Glomerular visceral epithelial cell (primary cell): ENCODE results near the gene NR6A1.
A peak's percentile ranks its signal among the peaks of the same experiment; 100 is the strongest.
"Not testable (repeated sequence)": the region's sequence is repeated elsewhere in the genome, so short reads cannot be mapped to it uniquely, and the experiment has no call there.

Source experiments
- DNase-seq: peaks from one replicate; pipeline ENCODE4 v3.0.0-alpha.2; 2016; ENCODE audit errors: extremely low spot score

NR6A1 gene

DNA sequence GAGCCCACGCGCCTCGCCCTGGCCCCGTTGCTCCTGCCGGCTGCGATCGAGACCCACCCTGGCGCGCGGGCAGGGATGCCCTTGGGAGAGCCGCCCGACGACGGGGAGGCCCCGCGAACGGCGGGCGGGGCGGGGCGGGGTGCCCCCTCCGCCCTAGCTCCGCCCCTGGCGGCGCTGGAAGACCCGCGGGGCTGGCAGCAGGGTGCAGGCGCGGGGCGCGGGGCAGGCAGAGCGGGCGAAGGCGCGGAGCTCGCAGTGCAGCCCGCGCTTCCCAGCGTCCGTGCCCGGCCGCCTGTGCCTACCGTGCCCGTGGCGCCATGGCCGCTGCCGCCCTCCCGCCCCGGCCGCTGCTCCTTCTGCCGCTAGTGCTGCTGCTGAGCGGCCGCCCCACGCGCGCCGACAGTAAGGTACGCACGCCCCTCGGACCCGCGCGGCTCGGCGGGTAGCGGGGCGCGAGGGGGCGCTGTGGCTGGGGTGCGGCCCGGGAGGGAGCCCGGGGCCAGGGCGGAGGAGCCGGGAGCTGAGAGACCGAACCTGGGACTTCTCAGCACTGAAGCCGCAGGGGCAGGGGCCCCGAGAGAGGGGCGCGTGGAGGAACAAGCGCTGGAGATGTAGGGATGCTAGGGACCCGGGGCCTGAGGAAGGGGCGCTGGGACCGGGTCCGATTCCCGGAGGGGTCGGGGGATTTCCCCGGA is 6.0 kb upstream of the NR6A1 start, which contains the start of gene OLFML2A:
Gene OLFML2A (plus strand): TSS at position 180 of the 695 bp plus-strand sequence. CDS start 138 bp downstream, at position 318.
- peak; percentile 59 for DNase-seq

DNA sequence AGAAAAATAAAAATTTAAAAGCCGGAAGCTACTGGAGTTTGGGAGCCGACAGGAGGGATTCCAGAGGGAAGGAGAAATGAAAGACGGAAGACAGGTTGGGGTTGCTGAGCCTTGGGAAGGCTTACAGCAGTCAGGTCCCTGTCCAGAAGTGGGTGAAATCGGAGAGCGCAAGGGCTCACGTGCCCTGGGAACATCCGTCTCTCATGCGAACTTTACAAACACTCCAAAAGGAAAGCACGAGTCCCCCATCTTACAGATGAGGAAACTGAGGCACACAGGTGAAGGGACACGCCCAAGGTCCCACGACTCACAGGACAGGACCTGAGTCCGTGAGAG is 5.5 kb upstream of the NR6A1 start:
- no peak for DNase-seq

DNA sequence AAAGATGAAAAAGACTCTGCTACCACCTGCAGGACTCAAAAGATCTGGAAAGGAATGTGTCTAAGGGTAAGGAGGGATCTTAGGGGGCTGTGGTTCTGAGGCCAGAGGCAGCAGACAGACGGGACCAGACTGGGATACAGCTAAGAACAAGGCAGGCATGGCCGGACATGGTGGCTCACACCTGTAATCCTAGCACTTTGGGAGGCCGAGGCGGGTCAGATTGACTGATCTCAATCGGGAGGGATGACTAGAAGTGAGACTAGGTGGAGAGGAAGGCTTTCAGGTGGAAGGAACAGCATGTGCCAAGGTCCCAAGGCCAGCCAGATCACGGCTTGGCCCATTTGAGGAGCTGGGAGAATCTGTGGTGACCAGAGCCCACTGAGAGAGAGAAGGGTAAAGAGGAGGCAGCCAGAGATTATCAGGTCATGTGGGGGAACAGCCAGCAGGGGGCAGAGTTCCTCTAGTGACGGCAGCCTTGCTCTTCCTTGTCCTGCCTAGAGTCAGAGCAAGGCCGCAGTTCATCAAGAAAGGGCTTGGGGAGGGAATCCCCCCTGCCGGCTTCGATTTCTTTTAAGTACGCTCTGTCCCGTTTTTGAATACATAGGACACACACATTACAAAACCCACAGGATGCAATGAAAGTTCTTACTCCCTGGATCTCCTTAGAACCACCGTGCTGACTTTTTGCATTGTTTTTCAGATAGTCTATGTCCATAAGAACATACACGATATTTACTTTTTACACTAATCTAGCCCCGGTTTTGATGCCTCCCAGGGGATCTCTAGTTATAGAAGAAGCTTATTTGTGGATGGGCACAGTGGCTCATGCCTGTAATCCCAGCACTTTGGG is 3.2 kb upstream of the NR6A1 start:
- DNase-seq = peak; percentile 84

DNA sequence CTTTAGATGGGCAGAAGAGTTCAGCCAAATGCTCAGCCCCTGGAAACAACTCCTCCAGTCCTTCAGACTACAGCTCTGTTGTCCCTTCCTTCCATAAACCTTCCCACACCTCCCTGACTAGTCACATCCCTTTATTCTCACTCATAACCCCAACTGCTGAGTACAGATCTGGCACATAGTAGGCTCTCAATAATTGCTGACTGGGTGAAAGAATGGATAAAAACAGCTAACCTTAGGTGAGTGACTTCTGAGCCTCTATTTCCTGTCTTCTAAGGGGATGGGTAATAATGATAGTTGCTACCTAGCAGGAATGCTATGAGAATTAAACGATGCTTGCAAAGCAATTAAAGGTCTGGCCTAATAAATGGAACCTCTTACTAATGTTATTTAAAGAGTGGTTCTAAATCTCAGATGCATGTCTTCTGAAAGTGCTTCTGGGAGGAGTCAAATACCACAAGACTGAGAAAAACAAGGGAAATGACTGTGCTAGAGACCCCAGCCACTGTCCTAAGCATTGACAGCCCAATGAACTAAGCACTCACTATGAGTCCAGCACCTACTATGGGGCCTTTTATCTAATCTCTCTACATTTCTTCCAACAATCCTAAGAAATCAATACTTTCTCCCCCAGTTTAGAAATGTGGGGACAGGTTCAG is 2.5 kb upstream of the NR6A1 start:
- no peak for DNase-seq

DNA sequence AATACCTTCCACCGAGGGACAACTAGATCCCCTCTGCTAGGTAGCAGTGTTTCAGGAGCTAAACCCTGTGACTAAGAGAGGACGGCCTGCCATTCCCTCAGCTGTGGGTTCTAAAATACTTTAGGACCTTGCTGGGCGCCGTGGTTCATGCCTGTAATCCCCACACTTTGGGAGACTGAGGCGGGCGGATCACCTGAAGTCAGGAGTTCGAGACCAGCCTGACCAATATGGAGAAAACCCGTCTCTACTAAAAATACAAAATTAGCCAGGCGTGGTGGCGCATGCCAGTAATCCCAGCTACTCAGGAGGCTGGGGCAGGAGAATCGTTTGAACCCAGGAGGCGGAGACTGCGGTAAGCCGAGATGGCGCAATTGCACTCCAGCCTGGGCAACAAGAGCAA is 1.8 kb upstream of the NR6A1 start:
- DNase-seq = not testable (repeated sequence)

DNA sequence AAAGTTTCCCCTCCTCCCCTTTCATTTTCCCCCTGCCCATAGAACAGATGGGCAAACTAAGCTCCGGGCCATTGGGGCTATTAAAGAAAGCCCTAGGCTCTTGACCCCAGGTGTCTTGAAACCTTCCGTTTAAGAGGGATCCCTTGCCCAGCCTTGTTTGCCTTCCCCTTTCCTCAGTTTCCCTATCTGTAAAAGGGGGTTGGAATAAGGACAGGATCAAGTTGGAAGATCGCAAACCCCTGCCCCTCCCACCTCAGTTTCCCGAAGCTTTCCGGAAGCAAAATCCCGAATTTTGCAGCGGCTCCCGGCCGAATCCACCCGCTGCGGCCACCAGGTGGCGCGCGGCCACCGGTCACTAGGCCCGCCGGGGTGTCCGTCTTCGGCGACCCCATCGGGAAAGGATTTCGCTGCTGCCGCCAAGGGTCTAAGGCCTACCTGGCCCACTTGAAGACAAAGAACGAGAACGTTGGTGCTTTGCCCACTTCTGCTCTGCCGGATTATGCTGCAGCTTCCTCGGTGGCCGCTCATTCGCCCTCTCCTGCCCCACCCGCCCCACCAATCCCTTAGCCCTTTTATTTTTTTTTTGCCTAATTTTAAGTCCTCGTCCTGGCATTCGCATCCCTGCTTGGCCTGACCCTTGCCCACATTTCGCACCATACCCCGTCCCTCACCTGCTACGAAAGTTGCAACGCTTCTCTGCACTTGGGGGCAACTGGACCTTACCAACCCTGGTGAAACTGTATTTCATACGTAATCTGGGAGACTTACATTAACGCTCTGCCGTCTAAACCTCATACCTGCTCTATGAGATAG is 962 bp upstream of the NR6A1 start:
- DNase-seq = peak; percentile 83

DNA sequence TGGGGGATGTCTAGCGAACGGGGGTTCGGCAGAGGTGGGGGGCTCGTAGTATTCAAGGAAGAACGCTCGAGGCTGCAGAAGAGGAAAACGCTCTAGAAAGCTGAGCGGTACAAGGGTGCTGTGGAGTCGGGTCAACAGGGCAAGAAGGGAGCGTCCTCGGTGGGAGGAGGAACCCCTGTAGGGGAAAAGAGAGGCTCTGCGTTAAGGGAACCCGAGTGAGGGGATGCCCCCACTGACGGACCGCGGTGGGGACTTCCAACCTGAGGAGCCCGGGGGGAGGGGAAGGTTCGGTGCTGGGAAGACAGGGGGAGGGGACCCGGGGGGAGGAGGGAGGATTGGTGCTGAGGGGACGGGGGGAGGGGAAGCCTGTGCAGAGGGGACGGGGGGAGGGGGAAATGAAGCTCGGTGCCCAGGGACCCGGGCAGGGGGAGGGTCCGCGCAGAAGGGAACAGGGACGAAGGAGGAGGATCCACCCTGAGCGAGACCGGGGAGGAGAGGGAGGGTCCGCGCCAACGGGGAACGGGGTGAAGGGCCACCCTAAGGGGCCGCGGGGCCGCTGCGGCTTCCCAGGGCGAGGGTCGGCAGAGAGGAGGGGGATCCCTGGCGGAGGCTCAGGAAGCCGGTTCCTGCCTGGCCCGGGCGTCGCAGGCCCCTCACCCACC is 621 bp downstream of the NR6A1 start:
- no peak for DNase-seq

DNA sequence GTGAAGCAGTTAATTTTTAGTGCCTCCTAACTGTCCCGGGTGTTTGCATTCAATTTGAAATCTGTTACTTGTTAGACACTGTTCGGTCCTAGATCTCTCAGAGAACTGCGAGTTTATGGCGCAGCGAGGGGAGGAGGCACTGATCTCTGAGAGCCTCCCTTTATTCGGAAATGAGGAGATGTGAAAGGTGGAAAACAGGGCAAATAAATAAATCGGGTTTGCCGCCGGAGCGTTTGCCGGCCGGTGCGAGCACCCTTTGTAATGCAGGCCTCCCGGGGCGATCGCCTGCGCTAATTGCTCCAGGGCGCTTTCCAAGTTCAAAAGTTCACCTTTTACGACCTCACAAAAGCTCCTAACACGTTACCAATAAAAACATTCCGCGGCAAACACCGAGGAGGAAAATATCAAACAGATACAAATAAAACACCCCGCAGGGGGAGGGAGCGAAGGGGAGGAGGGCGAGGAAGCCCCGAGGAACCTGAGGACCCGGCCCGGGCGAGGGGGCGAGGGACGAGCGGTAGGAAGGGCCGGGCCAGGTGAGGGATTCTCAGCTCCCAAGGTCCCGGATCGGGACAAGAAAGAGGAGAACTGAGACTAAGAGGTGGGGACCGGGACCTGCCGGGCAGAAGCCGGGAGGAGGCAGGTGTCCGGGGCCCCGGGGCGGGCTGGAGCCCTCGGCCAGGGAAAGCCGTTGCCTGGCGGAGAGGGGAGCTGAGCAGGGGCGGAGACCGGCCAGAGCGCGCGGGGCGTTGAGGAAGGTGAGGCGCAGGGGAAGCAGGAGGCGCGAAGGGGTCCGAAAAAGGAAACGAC is 1.4 kb downstream of the NR6A1 start:
- peak; percentile 27 for DNase-seq

DNA sequence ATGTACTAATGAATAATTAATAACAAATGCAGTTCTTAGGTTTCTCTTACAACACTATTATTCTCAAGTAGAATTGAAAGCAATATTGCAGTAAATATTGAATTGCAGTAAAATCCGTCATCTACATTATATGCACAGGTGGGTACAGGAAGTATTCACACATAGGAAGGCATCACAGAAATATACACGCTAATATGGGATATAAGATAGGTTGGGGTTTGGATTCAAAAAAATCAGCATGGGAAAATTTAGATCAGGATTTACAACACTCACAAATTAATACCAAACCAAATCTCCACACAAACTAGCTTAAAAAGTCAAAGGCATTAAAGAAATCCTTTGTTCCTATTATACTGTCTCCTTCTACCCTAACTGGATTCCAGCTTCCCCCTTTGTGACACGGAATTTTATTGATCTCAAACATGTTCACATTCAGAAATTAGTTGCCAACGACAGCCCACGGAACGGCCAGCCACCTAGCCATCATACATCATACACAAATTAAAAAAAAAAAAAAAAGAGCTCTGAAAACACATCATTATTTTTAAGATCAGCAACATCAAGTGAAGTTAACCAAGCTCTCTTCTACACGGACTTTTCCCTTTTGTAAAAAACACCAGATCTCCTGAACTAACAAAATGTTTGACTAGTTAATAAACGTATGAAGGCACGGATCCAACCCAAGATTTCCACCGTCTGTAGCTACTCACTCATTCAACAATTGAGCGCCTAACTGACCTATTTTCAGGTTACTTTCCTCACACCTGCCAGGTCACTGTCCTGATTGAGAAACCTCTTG is 2.2 kb downstream of the NR6A1 start:
- no peak for DNase-seq

DNA sequence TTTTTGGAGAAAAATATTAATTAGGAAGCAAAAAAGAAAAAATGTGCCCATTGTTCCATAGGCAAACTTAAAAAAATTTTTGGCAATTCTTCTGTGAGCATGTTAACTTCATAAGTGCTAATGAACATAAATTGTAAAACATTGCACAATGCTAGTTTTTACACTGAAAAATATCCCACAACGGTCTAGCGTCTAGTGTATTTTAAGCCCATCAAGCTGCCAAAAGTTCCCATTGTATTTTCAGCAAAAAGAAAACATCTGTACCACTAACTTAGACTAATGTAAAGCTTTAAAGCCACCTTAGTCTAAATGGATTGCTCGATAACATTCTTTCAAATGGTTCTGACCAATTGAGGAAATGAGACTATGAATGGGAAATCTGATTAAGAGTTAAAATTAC is 2.8 kb downstream of the NR6A1 start:
- DNase-seq = no peak

DNA sequence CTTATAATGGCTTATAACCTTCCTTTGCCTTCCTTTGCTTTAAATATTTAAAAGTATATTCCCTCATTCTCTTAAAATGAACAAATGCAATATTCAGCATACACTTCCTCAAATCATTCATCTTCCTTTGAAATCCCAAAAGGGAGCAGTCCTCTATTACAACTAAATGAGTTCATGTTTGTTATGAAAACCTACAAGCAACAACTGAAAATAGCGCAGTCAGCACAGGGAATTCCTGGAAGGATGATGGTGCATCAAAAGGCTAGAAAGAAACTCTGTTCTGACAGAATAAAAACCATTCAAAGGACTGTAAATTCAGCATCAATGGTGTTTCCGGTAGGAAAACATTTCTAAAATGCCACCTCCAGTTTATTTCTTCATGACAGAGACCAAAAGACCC is 3.3 kb downstream of the NR6A1 start:
- no peak for DNase-seq

DNA sequence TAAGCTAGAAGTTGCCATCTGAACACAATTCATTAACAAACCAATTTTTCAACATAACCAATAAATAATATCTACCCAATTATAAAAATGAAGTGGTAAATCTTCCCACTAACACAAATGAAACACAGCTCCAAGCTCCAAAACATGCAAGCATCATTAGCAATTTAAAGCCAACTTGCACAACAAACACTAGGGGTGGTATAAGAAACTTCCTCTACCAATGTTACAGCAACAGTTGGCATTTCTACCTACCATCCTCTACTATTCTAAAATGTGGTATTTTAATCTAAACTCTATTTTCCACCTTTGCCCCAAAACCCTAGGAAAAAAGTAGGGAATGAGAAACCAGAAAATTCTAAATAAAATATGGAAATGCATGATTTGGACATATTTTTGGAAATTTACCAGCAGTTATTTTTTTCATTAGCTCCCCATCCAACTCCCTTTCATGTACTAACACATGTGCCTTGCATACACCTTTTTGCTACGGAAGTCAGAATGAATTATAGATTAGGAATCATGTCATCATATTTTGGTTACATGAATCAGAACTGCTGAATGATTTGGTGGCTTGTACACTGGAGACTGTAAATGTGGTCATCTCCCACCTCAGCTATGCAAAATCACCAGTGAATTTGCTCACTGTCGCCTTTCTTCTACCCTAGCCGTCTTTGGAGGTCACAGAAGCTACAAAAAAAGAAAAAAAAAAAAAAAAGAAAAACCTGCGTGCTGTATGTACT is 4.1 kb downstream of the NR6A1 start:
- DNase-seq = no peak

DNA sequence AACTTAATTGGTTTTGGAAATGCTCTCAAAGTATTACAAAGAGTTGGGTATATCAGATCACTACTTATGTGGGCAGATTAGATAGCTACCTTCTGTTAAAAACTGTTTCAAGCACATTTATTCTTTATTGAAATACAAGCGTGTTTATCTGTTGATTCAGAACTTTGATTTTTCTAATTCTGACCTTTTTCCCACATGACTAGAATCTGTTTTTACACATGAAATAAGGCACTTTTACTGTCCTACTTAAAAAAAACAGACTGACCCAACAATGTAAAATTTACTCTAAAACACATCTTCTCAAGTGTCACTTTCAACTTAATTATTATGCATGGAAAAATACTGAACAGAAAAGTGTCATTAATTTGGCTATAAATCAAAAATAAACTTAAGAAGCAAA is 4.8 kb downstream of the NR6A1 start:
- no peak for DNase-seq

DNA sequence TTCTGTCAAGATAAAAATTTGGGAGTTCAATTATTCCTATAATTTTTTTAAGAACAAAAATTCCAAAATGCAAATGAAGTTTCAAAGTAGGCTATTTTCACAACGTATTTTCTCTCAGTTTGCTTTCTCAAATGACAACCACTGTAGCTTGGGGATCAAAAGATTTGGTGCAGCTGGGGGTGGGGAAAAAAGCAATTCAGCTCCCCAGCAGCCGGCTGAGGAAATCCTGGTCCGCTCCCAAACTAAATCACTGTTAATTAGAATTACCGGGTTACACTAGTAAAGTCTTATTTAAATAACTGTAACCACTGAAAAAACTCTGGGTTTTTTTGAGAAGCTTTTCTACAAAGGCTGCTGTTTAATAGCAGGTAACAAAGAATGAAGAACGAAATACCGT is 5.7 kb downstream of the NR6A1 start:
- DNase-seq = no peak

DNA sequence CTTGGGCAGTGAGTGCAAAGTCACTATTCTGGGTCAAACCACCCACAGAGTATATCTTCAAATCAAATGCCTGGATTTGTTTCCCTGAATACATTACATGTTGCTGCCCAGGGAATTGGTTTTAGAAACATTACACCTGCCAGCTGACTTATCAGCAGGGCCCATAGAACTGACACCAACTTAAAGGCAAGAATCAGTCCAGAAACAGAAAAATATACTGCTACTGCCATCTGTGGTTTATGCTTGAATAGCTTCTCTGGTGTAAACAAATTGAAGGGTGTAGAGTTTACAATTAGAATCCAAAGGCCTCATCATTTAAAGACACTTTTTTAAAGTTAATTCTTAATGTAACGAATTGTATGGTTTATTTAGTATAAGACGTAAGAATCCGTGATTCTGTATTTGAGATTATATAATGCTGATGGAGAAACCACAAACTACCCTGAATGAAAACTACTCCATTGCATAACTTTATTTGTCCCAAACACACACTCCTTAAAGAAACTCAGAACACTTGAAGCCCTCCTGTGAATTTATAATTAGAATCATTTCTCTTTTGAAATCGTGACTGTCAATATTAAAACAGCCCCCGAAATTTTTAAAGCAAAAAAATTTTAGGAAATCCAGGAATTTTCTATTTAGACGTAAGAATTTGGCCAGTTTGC is 6.2 kb downstream of the NR6A1 start:
- no peak for DNase-seq

DNA sequence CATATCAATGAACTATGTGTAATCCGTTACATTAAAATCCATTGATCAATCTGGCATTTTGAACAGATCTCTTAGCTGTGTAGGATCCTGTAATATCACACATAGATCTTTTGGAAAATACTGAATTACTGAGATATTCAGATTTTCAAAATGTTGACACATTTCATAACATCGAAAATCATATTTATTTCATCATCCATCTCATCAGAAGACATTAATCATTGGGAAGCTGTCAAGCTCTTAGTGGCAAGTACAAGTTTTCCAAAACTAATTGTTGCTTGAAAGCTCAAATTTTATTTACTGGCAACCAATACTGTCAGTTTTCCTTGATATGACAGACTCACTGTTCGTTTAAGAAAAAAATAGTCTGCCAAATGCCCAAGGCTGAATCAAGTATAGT is 8.5 kb downstream of the NR6A1 start:
- DNase-seq = no peak

DNA sequence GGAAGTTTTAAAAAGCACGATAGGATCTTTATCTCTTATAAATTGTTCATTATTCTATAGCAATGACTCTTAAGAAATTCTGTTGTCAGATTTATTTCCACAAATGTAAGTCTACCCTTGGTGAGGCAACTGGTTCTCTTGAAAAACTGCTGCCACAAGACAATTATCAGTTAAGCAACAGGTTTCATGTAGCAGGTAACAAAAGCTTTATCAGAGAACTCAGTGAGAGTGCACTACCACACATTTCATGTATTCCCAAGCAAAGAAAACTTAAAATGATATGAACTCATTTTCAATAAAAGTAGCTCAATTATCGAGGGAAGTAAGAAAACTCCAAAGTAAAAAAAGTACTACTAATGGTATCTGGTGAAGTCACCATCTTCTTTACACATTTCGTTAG is 9.4 kb downstream of the NR6A1 start:
- no peak for DNase-seq

DNA sequence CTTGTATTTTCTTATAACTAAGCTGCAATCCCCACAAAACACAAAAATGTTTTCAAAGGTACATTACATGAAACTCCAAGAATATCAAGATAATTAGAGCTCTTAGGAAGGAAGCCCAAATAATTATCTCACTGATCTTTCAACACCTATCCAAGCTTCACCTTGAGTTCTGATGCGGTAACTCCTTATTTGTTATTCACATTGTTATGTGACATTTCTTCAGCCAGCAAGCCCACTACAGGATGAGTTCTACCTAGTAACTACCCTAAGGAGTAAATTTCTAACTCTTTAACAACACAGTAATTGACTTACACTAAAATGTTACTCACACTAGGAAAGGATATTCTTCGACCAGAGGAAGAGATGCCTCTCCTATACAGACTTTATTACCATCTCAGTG is 9.9 kb downstream of the NR6A1 start:
- no peak for DNase-seq

DNA sequence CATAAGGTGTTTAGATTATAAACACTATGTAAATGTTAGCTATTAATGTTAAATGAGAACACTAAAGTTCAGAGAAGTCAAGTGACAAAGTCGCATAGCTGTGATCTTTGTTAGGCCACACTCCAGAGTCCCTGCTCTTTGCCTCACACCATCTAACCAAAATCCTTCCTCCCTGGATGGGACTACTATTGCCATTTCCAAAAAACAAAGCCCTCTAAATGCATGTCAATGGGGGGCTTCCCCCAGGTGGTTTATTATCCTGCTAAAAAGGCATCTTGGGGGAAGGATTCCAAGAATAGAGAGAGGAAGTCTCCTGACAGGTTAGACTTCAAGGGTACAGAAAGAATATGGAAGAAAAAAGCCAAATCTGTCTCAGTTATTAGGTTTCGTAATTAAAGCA is 10.4 kb downstream of the NR6A1 start:
- no peak for DNase-seq
